ENCODE measurements around the gene MCIDAS.

The MCIDAS gene

GRCh38 chr5:55180016-55180415 is 47.1 kb downstream of the MCIDAS start:
- TF ChIP-seq CTCF (conservative IDR thresholded peaks at IDR 0.05; ENCODE audit: low read depth), result no peak
- peak; percentile 46 for DNase-seq (ENCODE audit: low spot score)
- ChIA-PET CTCF (interaction anchor here (0.7 to 0.9 kb wide), 3 partner anchors 12 to 47 kb away, joined by 3 to 4 read pairs (median 3); no protein-coding TSS in a partner anchor), POLR2A (ENCODE audit: low non-redundant PET) (no interaction called here)
- no peak overlapping the region for H3K27ac ChIP-seq

- no peak for DNase-seq (ENCODE audit: low spot score)
- TF ChIP-seq CTCF (conservative IDR thresholded peaks at IDR 0.05; ENCODE audit: low read depth), result no peak
- no peak overlapping the region for H3K27ac ChIP-seq
- ChIA-PET POLR2A (ENCODE audit: low non-redundant PET) (no interaction called here), CTCF (interaction anchor here (0.8 to 1.0 kb wide), 2 partner anchors 51 to 355 kb away, joined by 3 to 4 read pairs; no protein-coding TSS in a partner anchor)
These were observed 50.0 kb downstream of the MCIDAS start for GRCh38 chr5:55177078-55177477.

- ChIA-PET POLR2A (ENCODE audit: low non-redundant PET) (no interaction called here), CTCF (interaction anchor here (0.6 to 1.4 kb wide), 9 partner anchors 11 to 514 kb away, joined by 3 to 7 read pairs (median 3); no protein-coding TSS in a partner anchor)
- peak overlapping the region; percentile 43 for H3K27ac ChIP-seq
- DNase-seq (ENCODE audit: low spot score), result peak; percentile 75
- peak; percentile 38; the same call in 1 of the 2 replicates for TF ChIP-seq CTCF (conservative IDR thresholded peaks at IDR 0.05; ENCODE audit: low read depth)
These were observed 50.8 kb downstream of the MCIDAS start for GRCh38 chr5:55176176-55176818.

- CTCF ChIA-PET, result interaction anchor here (0.6 to 1.4 kb wide), 6 partner anchors 12 to 514 kb away, joined by 3 to 4 read pairs (median 3); no protein-coding TSS in a partner anchor
- no peak overlapping the region for H3K27ac ChIP-seq
- TF ChIP-seq CTCF (conservative IDR thresholded peaks at IDR 0.05; ENCODE audit: low read depth), result no peak
- no peak for DNase-seq (ENCODE audit: low spot score)
- POLR2A ChIA-PET (ENCODE audit: low non-redundant PET), result no interaction called here
These were observed 51.3 kb downstream of the MCIDAS start for GRCh38 chr5:55175781-55176175.

- CTCF ChIA-PET, result interaction anchor here (0.6 kb wide), 3 partner anchors 14 to 1221 kb away, joined by 3 read pairs; partner anchors contain the start of gene GPX8
- no peak for DNase-seq (ENCODE audit: low spot score)
- POLR2A ChIA-PET (ENCODE audit: low non-redundant PET), result interaction anchor here (0.7 to 1.6 kb wide), 2 partner anchors 56 to 60 kb away, joined by 3 to 4 read pairs; no protein-coding TSS in a partner anchor
- no peak for TF ChIP-seq CTCF (conservative IDR thresholded peaks at IDR 0.05; ENCODE audit: low read depth)
- H3K27ac ChIP-seq, result peak overlapping the region; percentile 65
These were observed 53.4 kb downstream of the MCIDAS start for GRCh38 chr5:55173687-55174230.

- no peak for TF ChIP-seq CTCF (conservative IDR thresholded peaks at IDR 0.05; ENCODE audit: low read depth)
- CTCF ChIA-PET, result interaction anchor here (0.6 to 2.8 kb wide), 5 partner anchors 11 to 1222 kb away, joined by 3 to 16 read pairs (median 3); partner anchors contain the start of genes CCNO and GPX8
These were observed 54.0 kb downstream of the MCIDAS start, which contains the start of gene CDC20B for GRCh38 chr5:55172937-55173686. Gene CDC20B (minus strand): TSS chr5:55173177. CDS start chr5:55173000, 177 bp downstream.

More at GRCh38 chr5:55172937-55173686, 54.0 kb downstream of the MCIDAS start, which contains the start of gene CDC20B:
- DNase-seq (ENCODE audit: low spot score), result peak; percentile 95
- POLR2A ChIA-PET (ENCODE audit: low non-redundant PET), result interaction anchor here (0.7 to 1.6 kb wide), 2 partner anchors 57 to 61 kb away, joined by 3 to 4 read pairs; no protein-coding TSS in a partner anchor
- H3K27ac ChIP-seq, result peak within 1 kb of the TSS; percentile 65

Data from RWPE1 (cell line).